ENCODE measurements around the gene ARHGAP15.
"Not testable (repeated sequence)": the region's sequence is repeated elsewhere in the genome, so short reads cannot be mapped to it uniquely, and the experiment has no call there.

ARHGAP15 gene

GRCh38 chr2:143128681-143129580 is at the start of gene ARHGAP15:
ARHGAP15 (plus strand) TSS chr2:143129419.
- DNase-seq = peak; percentile 72 to 77

- no peak for DNase-seq
These were observed 47.6 kb upstream of the ARHGAP15 start for GRCh38 chr2:143081616-143082015.

GRCh38 chr2:143083636-143084035 is 45.6 kb upstream of the ARHGAP15 start:
- DNase-seq = peak; percentile 88 to 95

GRCh38 chr2:143084462-143084861 is 44.8 kb upstream of the ARHGAP15 start:
- DNase-seq = no peak

DNA sequence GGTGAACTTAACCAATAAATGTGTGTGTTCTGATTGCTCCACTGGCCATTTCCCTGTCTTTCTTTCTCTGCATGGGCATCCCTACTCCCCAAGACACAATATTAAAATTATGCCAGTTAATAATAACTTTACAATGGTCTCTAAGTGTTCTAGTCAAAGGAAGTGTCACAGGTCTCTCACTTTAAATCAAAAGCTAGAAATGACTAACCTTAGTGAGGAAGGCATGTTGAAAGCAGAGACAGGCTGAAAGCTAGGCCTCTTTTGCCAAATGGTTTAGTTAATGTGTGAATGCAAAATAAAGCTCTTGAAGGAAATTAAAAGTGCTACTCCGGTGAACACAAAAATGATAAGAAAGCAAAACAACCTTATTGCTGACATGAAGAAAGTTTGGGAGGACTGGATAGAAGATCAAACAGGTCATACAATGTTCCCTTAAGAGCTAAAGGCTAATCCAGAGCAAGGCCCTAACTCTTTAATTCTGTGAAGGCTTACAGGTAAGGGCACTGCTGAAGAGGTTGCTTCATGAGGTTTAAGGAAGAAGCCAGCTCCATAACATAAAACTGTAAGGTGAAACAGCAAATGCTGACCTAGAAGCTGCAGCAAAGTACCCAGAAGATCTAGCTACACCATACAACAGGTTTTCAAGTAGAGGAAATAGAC is 44.0 kb upstream of the ARHGAP15 start:
- no peak for DNase-seq

DNA sequence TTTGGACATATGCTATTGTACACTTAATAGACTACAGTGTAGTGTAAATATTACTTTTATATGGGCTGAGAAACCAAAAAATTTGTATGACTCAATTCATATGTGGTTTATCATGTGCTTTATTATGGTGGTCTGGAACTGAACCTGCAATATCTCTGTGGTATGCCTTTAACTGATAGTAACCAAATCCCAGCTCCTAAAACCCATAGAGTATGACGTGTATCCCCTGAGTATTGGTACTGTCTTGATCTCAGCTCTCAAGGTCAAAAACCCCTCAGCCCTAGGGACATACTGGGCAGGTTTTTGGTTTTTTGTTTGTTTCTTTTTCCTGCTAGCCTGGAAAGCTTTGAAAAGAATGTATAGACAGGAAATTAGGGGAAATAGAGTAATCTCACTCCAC is 42.2 kb upstream of the ARHGAP15 start:
- no peak for DNase-seq

DNA sequence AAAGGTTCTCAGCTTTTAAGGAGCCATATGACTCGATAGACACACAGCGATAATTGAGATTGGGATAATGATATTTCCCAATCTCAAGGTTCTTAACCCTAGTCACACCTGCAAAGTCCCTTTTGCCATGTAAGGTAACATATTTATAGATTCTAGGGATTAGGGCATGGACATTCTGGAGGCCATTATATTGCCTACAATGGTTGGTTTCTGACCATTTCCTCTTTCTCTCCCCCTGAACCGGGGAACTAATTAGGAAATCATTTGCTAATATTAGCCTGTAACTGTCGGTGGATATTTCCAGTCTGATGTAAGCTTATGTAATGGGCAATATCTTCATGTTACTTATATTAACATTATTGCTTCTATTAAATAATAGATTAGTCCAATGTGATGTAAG is 40.8 kb upstream of the ARHGAP15 start:
- peak; percentile 72 to 74 for DNase-seq

GRCh38 chr2:143089520-143089919 is 39.7 kb upstream of the ARHGAP15 start:
- DNase-seq = not testable (repeated sequence)

- peak; percentile 57 to 90 for DNase-seq
These were observed 18.3 kb upstream of the ARHGAP15 start for GRCh38 chr2:143110758-143111428.

DNA sequence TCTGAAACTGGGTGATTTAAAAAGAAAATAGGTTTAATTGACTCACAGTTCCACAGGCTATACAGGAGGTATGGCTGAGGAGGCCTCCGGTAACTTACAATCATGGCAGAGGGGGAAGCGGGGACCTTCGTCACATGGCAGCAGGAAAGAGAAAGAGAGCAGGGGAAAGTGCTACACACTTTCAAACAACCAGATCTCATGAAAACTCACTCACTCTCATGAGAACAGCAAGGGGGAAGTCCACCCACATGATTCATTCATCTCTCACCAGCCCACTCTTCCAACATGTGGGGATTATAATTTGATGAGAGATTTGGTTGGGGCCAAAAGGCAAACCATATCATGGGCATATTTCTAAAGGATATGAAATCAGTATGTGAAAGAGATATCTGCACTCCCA is 12.0 kb upstream of the ARHGAP15 start:
- peak in 1 of 2 donors; percentile 29 for DNase-seq

DNA sequence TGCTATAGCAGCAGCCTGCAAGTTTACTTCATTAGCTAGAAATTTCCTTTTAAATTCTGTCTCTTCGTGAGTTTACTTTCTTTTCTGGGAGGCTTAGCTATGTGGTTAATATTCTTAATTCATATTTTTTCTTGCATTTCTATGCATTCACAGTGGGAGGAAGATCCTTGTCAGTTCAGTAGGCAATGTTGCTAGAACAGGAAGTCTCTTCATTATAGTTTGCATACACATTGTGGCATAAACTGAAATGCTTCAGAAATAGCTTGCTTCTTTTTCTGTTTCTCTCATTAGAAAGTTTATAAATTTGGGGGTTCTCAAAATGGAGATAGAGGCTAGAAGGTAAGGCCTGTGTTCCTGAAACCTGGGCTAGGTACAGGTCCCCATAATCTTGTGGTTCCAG is 8.1 kb upstream of the ARHGAP15 start:
- no peak for DNase-seq

DNA sequence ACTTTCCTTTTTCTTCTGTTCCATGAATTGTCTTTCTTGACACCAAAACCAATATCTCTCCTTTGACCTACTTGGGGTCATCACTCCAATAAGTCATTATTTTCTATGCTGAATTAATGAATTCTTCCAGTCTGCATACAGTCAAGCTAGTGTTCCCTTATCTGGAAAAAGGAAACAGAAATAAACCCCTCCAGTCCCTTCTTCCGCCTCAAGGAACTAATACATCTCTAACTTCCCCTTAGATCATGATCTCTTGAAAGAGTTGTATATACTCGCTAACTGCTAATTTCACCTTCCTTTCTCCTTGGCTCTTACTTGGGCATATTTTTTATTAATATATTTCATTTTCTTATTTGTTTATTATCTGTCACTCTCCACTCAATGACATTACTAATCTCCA is 7.3 kb upstream of the ARHGAP15 start:
- peak; percentile 39 to 56 for DNase-seq

DNA sequence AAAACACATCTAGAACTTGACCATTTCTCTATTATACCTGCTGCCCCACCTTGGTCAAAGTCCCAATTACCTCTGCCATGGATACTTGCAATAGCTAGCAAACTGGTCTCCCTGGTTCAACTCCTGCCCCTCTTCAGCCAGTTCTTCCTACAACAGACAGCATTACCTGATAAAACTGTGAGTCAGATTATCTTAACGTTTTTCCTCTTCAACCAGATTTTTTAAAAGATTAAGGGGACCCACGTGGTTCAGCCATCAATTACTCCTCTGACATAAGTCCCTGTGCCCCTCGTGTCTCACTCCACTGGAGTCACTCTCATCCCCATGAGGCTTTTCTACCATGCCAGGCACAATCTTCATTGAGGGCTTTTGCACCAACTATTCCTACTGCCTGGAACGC is 5.3 kb upstream of the ARHGAP15 start:
- no peak for DNase-seq

DNA sequence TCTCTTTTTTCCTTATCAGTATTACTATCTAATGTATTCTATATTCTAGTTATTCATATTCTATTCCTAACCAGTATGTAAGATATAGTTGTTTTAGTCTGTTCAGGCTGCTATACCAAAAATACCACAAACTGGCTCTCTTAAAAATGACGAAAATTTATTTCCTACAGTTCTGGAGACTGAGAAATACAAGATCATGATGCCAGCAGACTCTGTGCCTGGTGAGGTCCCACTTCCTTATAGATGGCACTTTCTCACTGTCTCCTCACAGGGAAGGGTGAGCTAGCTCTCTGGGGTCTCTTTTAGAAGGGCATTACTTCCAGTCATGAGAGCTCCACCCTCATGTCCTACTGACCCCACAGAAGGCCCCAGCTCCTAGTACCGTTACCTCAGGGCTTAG is 4.8 kb upstream of the ARHGAP15 start:
- DNase-seq = no peak

DNA sequence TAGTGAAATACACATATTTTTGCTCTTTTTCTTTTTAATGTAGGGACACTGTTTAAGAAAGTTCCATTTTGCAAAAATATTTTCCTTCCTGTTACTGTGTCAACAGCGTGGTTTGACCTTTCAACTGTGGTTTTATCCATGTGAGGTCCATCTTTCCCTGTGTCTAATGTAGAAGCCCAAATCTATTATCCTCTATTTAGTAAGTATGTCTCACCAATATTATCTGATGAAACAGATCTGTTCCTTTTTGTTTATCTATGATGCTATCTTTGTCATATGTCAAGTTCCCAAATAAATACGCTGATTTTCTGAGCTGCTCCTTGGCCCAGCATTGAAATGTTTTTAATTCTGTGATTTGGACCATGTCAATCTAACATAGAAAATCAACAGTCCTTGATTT is 3.5 kb upstream of the ARHGAP15 start:
- no peak for DNase-seq

GRCh38 chr2:143132355-143132754 is 3.1 kb downstream of the ARHGAP15 start:
- DNase-seq = peak; percentile 53 to 59

GRCh38 chr2:143133783-143134182 is 4.6 kb downstream of the ARHGAP15 start:
- DNase-seq = no peak

- no peak for DNase-seq
These were observed 9.1 kb downstream of the ARHGAP15 start for GRCh38 chr2:143138292-143138691.

DNA sequence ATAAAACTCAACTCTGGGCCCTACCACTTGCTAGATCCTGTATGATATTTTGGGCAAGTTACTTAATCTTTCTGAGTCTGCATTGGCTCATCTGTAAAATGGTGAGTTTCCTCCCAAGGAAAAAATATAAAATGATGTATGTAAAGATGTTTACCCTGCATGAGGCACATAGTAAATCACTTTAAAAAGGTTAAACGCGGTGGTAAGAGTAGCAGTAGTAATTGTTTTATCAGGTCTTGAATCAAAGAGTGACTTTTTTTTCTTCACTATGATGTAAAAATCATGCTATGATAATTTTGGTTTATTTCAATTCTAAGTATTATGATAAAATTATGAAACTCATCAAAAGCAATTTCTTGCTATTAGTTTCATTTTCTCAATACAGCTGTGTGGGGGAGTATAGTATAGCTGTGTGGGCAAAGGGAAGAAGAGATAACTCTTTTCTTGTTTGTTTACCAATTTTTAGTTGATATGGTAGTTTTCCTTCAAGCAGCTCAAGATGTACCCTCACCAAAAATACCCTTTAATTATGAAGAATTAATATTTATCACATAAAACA is 10.7 kb downstream of the ARHGAP15 start:
- peak in 1 of 2 donors; percentile 42 for DNase-seq

GRCh38 chr2:143140864-143141661 is 11.8 kb downstream of the ARHGAP15 start:
- DNase-seq = peak in 1 of 2 donors; percentile 43

GRCh38 chr2:143142598-143142997 is 13.4 kb downstream of the ARHGAP15 start:
- DNase-seq = no peak

DNA sequence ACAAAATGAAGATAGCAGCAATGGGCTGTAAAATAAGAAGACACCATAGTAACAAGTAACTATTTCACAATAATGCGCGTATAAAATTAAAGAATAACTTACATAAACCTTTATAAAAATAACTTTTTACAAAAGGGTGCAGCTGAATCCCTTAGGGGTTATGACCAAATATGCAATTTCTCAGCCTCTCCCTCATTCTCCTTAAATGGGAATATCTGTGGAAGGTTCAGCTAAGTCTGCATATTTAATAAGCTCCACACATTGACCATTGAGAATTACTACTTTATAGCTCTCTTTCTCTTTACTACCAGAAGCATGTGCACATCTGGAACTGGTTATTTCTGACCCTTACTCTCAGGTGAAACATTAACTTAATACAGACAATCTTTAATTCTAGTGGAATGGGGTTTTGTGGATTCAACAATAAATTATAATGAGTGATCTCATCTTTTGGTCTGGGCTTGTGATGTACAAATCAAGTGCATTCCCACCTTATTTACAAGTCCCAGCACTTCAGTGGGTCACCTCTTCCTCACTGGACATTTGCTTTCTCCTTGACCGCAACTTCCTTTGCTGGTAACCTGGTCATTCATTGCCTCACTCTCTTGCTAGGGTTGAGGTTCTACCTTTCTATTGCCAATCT is 15.7 kb downstream of the ARHGAP15 start:
- no peak for DNase-seq
